NCI-H146 treated with DMSO at 0.1 percent for 48 hours (cell line): ENCODE results near the gene ANKRD1.
A peak's percentile ranks its signal among the peaks of the same experiment; 100 is the strongest.
"Not testable (repeated sequence)": the region's sequence is repeated elsewhere in the genome, so short reads cannot be mapped to it uniquely, and the experiment has no call there.

Experiments used
- DNase-seq: peaks from one replicate; lab custom pipeline; 2025; ENCODE audit not compliant: unreplicated experiment; lab: John Stamatoyannopoulos, UW

Gene ANKRD1

GRCh38 chr10:90912854-90913479 lies 7.9 kb downstream of the ANKRD1 start:
- no peak for DNase-seq

GRCh38 chr10:90912174-90912573 lies 8.7 kb downstream of the ANKRD1 start:
- DNase-seq = peak; percentile 3

- DNase-seq = peak; percentile 56
Measured at GRCh38 chr10:90911133-90912051, 9.5 kb downstream of the ANKRD1 start.

GRCh38 chr10:90906596-90906995 lies 14.3 kb downstream of the ANKRD1 start:
- no peak for DNase-seq

- DNase-seq = no peak
Measured at GRCh38 chr10:90905925-90906324, 15.0 kb downstream of the ANKRD1 start.

DNA sequence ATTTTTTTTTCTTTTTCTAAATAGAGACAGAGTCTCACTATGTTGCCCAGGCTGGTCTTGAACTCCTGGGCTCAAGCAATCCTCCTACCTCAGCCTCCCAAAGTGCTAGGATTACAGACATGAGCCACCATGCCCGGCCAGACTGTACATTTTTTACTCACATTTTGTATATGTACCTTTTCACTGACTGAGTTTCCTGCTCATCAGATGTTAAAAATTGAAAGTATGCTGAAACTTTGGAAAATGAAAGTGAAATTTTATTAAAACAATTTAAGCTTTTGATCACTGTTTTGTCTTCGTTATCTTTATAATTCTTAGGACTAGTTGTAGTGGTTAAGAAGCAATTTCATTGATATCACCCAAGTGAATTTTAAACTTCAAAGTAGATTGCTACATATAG lies 24.0 kb downstream of the ANKRD1 start:
- DNase-seq = not testable (repeated sequence)

DNA sequence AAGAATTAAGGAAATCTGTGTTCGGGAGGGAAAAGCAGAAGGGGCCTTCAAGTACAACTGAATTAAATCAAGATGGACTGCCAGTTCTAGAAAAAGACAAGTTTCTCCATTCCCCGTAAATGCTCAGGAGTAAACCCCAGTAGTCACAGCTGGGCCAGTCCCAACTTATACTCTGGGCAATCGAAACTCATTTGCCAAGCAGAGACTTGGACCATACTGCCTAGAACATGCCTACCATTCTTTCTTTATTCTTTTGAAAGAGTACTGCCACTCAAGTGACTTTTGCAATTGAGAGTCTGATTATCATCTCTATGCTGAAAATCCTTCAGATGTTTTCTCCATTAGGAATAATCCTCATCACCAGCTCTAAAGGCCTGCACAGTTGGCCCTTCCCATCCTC lies 27.7 kb downstream of the ANKRD1 start:
- no peak for DNase-seq

- DNase-seq = no peak
Measured at GRCh38 chr10:90890347-90890746, 30.5 kb downstream of the ANKRD1 start.

- DNase-seq = no peak
Measured at GRCh38 chr10:90889636-90890035, 31.3 kb downstream of the ANKRD1 start.

DNA sequence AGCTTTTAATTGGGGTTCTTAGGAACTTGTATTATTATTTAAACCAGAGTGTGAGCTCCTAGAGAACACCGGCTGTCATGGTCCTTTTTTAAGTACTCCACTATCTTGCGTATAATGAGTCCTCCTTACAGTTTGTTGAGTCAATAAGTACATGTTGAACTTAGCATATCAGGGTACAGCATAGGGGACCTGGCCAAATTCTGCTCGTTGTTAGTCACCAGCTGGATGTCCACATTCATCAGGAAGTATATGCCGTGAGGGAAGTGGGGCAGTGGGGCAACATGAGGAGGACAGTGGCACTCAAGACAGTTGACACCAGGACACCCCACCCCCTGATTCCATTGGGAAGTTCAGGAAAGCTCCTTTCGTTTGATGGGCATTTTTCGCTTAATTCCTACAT lies 32.5 kb downstream of the ANKRD1 start:
- no peak for DNase-seq

- DNase-seq = no peak
Measured at GRCh38 chr10:90887555-90887954, 33.3 kb downstream of the ANKRD1 start.

DNA sequence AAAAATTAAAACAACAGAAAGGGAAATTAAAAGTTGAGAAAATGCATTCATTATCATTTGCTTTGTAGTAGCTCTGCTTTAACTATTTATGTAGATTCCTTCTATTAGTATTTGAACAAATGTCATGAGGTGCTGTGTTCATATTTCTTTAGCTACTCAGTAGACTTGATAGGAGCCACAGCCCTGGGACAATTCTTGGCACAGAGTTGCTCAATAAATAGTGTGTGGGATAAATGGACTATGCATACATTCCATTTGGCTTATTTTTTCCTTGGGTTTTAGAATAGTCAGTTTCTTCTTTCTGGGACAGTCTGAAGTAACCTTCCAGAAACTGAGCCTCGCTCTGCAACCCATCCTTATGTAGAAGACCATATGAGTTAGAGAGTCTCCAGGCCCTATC lies 35.7 kb downstream of the ANKRD1 start:
- DNase-seq = no peak

DNA sequence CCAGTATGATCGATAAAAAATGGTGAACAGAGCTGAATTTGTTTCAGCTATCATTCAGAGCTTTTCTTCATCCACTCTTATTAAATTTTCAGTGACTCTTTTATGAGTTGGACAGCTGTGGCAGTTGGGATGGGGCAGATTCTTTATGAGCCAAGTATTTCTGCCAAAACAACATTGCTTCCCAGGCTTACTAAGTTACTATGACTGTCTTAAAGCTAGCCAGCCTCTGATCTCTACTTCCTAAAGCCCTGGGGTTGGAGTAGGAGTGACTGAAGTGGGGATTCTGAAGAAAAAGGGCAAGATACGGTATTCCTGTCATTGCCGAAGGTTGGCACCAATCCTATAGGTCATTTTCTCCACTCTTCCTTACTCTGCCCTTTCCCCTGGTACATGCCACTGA lies 36.5 kb downstream of the ANKRD1 start:
- no peak for DNase-seq

- not testable (repeated sequence) for DNase-seq
Measured at GRCh38 chr10:90880059-90880719, 40.7 kb downstream of the ANKRD1 start.

DNA sequence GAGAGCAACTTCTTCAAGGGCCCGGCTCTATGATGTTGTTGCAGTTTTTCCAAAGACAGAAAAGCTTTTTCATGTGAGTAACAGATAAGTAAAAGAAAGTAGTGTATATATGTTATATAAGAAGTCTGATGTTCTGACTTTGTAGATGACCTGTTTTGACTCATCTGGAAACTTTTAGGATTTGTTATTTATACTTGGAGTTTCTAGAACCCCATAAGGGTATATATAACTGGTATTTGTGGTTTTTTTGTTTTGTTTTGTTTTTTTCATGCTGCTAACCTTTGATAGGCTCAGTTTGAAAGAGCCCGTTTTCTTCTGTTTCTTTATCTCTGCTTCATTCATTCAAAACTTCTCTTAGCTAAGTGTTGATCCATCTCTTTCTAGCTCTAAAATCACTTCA lies 41.8 kb downstream of the ANKRD1 start:
- DNase-seq = no peak

GRCh38 chr10:90872648-90873020 lies 48.3 kb downstream of the ANKRD1 start:
- no peak for DNase-seq

DNA sequence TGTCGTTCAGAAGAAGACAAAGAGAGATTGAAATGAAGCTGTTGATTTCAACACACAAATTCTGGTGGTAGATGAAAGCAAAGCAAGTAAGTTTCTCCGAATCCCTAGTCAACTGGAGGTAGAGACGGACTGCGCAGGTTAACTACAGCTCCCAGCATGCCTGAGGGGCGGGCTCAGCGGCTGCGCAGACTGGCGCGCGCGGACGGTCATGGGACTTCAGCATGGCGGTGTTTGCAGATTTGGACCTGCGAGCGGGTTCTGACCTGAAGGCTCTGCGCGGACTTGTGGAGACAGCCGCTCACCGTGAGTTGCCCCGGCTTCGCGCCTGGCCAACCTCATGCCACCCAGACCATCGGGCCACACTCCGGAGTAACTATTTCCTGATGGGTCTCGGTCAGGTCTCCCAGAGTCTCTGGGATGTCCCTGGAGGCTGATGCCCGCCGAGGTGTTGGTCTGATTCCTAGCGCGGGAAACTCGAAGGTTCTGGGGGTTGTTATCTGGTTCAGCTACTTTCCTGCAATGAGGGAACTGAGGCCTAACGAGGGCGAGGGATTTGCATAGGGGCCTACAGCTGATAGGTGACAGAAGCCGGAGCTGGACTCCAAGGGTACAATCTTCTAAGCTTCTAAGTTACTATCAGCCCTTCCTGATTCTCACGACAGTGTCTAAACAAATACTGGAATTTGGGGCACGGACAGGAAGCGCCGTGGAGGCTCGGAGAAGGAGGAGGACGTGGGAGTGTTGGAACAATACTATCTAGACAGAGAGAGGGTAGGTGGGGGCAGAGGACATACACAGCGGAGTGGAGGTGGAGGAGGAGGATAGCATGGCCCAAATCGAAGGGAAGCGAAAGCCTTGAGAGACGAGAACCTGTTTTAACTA lies 48.9 kb downstream of the ANKRD1 start, which contains the start of gene RPP30:
TSS of gene RPP30 (plus strand) at position 209 of the 882 bp plus-strand sequence. CDS start at position 222, 13 bp downstream.
- DNase-seq = peak; percentile 71

DNA sequence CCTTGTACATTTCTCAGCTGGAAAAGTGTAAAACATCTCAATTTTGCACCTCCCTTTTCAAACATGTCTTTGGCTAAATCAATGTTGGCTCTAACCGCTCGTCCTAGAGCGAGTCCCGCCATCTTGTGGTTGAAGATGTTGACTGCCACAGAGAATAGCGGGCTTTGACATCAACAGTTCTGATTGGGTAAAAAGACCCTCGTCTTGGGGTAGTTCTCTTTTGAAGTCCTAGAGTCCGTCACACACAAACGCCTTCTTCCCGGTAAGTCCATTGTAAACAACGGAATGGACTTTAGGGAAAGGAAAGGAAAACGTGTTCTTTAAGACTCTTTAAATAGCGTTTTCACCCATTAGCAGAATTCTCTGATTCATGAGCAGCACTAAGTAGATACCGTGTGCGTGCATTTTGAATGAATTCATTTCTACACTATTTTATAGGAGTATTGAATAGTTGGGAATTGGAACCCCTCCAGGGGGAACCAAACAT lies 49.6 kb downstream of the ANKRD1 start:
- DNase-seq = peak; percentile 64

DNA sequence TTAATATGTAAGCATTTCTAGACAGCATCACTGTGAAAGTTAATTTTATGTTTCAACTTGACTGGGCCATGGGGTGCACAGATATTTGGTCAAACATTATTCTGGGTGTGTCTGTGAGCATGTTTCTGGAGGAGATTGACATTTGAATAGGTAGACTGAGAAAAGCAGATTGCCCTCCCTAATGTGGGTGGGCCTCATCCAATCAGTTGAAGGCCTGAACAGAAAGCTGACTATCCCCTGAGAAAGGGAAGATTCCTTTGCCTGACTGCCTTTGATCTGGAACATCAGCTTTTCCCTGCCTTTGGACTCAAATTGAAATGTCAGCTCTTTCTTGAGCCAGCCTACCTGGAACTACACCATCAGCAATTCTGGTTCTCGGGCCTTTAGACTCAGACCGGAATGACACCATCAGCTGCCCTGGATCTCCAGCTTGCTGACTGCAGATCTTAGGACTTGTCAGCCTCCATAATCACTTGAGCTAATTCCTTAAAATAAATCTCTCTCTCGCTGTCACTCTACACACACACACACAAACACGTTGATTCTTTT lies 54.8 kb downstream of the ANKRD1 start:
- DNase-seq = no peak

- no peak for DNase-seq
Measured at GRCh38 chr10:90865401-90865800, 55.5 kb downstream of the ANKRD1 start.
